Effector memory CD8-positive, alpha-beta T cell (primary cell): ENCODE measurements around the gene RTEL1.
A peak's percentile ranks its signal among the peaks of the same experiment; 100 is the strongest.
"Not testable (repeated sequence)": the region's sequence is repeated elsewhere in the genome, so short reads cannot be mapped to it uniquely, and the experiment has no call there.

ENCODE experiments used
- ATAC-seq: fragments of 150-1000 bp; cut with Tn5 transposase; replicated peaks from 2 replicates; pipeline ENCODE4 v1.10.0; 2021; ENCODE audit warnings: mild to moderate bottlenecking, moderate library complexity
- DNase-seq, 3 experiments: peaks; one replicate each; pipeline ENCODE4 v3.0.0; 2021
- H3K27ac Mint-ChIP-seq, 2 donors: one replicate each; pipeline ENCODE4 v1.8.0; 2022; ENCODE audit warnings: mild to moderate bottlenecking in 2 of 2, mixed read lengths in 2 of 2, moderate library complexity in 2 of 2
- H3K27me3 Mint-ChIP-seq, 2 donors: one replicate each; pipeline ENCODE4 v1.8.0; 2022; ENCODE audit warnings: mixed read lengths in 2 of 2
- H3K36me3 Mint-ChIP-seq: one replicate; pipeline ENCODE4 v1.8.0; 2022; ENCODE audit warnings: mild to moderate bottlenecking, moderate library complexity, mixed read lengths; ENCODE audit not compliant: insufficient read depth
- H3K4me1 Mint-ChIP-seq, 2 donors: one replicate each; pipeline ENCODE4 v1.8.0; 2022; ENCODE audit warnings: low read depth in 2 of 2, mixed read lengths in 2 of 2
- H3K4me3 Mint-ChIP-seq, 2 donors: one replicate each; pipeline ENCODE4 v1.8.0; 2022; ENCODE audit warnings: mild to moderate bottlenecking in 2 of 2, mixed read lengths in 2 of 2, moderate library complexity in 2 of 2
- H3K9me3 Mint-ChIP-seq, 2 donors: one replicate each; pipeline ENCODE4 v1.8.0; 2022; ENCODE audit warnings: mixed read lengths in 2 of 2

Gene RTEL1

GRCh38 chr20:63660174-63660573 is 2.1 kb downstream of the RTEL1 start:
- H3K27ac Mint-ChIP-seq, ATAC-seq, H3K27me3 Mint-ChIP-seq, DNase-seq, H3K9me3 Mint-ChIP-seq: not testable (repeated sequence)
- peaks cover 15% of the 10 kb centered on the region for H3K36me3 Mint-ChIP-seq
- H3K4me1 Mint-ChIP-seq: peaks cover 22 to 25% of the 10 kb centered on the region in 2 donors
- H3K4me3 Mint-ChIP-seq: peak overlapping the region in 1 of 2 donors; percentile 91

DNA sequence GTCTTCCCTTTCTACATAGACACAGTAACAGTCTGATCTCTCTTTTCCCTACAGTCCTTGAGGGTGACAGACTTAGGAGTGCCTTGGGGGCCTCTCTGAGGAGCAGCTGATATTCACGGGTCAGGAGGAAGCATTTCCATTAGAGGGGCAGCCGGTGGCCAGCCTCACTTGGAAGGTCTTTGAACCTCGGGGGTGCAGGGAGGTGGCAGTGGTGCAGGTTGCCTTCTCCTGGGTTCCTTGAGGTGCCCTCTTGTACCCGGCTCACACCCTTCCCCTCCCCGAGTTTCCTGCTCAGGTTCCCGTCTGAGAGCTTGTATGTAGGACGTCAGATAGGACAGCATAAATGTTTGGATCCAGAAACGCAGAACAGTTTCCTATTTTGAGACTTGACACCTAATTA is 2.5 kb downstream of the RTEL1 start:
- H3K9me3 Mint-ChIP-seq: no peaks in the 10 kb centered on the region
- H3K4me1 Mint-ChIP-seq: peaks cover 22 to 25% of the 10 kb centered on the region in 2 donors
- H3K4me3 Mint-ChIP-seq: no peak overlapping the region
- ATAC-seq (no peak), DNase-seq (no peak)
- H3K27ac Mint-ChIP-seq: no peak overlapping the region
- H3K36me3 Mint-ChIP-seq: peaks cover 15% of the 10 kb centered on the region
- no peaks in the 10 kb centered on the region for H3K27me3 Mint-ChIP-seq

DNA sequence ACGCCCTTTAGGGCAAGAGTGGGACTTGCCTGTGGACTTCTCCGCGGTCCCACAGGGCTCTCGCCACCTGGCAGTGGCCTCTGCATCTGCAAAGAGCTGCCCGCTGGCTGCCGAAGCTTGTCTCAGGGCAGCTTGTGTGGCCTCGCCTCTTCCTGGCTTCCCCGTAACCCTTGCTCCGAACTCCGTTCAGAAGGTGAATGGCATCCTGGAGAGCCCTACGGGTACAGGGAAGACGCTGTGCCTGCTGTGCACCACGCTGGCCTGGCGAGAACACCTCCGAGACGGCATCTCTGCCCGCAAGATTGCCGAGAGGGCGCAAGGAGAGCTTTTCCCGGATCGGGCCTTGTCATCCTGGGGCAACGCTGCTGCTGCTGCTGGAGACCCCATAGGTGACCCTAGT is 3.0 kb downstream of the RTEL1 start:
- DNase-seq: no peak
- Mint-ChIP-seq H3K27ac (no peak overlapping the region), H3K4me1 (peaks cover 22 to 25% of the 10 kb centered on the region in 2 donors), H3K4me3 (no peak overlapping the region), H3K36me3 (peaks cover 15% of the 10 kb centered on the region), H3K9me3 (no peaks in the 10 kb centered on the region), H3K27me3 (no peaks in the 10 kb centered on the region)
- no peak for ATAC-seq

DNA sequence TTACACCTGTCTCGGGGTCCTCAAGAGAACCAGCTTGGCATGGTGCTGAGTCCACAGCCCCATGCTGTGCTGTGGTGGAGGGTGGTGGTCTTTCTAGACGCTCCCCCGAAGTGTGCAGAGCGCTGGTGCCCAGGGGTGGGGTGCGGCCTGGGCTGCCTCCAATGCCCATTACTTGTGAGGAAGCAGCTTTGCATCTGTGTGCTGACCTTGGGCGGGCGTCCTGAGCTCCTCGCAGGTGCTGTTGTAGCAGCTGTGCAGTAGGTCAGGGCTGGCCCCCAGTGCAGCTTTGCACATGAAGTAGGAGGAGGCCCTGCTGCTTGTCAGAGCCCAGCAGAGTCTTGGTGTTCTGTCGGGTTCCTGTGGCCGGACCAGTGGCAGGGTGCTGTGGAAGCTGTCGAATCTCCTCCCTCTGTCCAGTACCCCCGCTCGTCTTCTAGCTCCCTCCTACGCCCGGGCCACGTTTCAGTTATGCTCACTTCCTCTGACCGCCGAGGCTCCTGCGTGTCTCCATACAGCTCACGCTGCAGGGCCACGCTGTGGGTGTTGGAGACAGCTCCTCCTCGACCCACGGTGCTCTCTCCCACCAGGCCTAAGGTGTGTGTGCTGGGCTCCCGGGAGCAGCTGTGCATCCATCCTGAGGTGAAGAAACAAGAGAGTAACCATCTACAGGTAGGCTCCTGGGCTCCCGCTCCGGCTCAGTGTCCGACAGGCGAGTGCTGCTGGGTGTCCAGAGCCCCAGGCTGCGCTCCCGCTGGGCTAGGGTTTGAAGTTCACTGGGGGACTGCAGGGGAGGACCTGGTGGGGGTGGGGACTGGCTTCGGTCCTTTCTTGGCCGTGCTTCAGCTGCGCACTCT is 4.1 kb downstream of the RTEL1 start:
- no peaks in the 10 kb centered on the region for H3K9me3 Mint-ChIP-seq
- H3K27ac Mint-ChIP-seq: no peak overlapping the region
- no peak overlapping the region for H3K4me3 Mint-ChIP-seq

GRCh38 chr20:63662813-63663189 is 4.7 kb downstream of the RTEL1 start:
- Mint-ChIP-seq H3K4me3 (no peak overlapping the region), H3K36me3 (peaks cover 24% of the 10 kb centered on the region), H3K27me3 (no peaks in the 10 kb centered on the region), H3K27ac (no peak overlapping the region), H3K4me1 (peaks cover 20 to 22% of the 10 kb centered on the region in 2 donors), H3K9me3 (no peaks in the 10 kb centered on the region)
- DNase-seq: no peak
- no peak for ATAC-seq

More for the DNA sequence above, 4.1 kb downstream of the RTEL1 start:
- H3K4me1 Mint-ChIP-seq: peaks cover 22 to 25% of the 10 kb centered on the region in 2 donors
- H3K36me3 Mint-ChIP-seq: peaks cover 24% of the 10 kb centered on the region
- no peaks in the 10 kb centered on the region for H3K27me3 Mint-ChIP-seq
- no peak for ATAC-seq
- no peak for DNase-seq

DNA sequence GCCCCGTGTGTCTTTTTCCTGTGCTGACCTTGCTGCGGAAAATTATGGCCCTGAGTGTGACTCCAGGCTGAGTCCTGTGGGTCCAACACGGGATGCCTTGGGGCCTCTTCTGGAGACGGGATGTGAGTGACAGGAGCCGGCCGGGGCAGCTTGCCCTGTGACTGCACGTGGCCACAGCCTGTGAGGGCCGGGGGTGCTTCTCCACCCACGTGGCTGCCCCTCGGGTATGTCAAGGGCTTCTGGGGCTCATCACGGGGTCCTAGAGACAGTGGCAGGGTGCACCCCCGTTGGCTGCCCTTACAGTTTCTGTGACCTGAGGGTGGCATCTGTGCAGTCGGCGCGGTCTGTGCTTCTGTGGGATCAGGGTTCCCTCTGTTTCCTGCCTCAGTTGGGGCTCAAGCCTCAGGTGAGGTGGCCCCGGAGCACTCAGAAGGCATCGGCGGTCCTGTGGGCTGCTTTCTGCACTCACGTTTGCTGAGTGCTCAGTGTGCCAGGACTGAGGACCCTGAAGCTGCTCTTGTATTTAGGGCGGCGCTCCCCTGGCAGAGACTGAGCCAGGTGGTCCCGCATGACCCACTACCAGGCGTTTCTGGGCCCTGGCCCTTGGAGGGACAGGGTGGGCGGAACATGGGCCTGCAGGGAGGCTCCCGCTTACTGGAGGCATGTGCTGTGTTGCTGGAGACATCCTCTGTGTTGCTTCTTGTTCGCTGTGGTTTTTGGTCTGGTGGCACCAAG is 5.4 kb downstream of the RTEL1 start:
- peaks cover 15 to 16% of the 10 kb centered on the region in 2 donors for H3K4me1 Mint-ChIP-seq
- H3K27ac Mint-ChIP-seq: no peak overlapping the region
- H3K4me3 Mint-ChIP-seq: no peak overlapping the region
- H3K36me3 Mint-ChIP-seq: peaks cover 19% of the 10 kb centered on the region
- H3K9me3 Mint-ChIP-seq: no peaks in the 10 kb centered on the region
- DNase-seq (no peak), ATAC-seq (no peak)
- H3K27me3 Mint-ChIP-seq: no peaks in the 10 kb centered on the region

DNA sequence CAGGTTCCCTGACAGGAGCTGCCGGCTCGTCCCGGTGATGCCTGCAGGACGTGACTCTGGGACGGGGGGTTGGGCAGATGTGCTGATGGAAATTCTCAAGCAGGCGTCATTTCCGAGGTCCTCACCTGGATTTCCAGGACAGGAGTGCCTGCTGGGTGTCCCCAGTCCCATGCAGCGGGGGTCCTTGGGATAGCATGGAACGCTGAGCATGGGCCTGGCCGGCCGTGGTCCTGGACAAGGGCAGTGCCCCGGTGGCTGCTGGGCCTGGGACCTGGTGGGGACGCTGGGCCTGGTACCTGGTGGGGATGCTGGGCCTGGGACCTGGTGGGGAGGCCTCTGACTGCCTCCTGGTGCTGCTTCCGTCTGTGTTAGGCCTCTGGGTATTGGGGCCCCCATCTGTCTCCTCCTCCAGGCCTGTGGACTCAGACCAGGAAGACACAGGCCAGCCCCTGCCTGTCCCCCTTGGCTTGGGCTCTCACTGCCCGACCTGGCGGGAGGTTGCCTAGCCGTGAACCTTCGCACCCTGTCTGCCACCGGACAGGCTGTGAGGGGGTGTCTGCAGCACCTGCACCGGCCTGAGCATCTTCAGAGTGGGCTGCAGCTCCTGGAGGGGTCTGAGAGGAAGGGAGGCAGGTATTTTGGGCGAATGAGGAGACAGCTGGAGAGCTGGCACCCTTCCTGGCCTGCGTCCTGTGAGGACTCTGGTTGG is 6.2 kb downstream of the RTEL1 start:
- H3K4me1 Mint-ChIP-seq: peaks cover 7 to 13% of the 10 kb centered on the region in 2 donors
- no peaks in the 10 kb centered on the region for H3K9me3 Mint-ChIP-seq
- H3K4me3 Mint-ChIP-seq: no peak overlapping the region
- H3K27ac Mint-ChIP-seq: no peak overlapping the region
- ATAC-seq (no peak), DNase-seq (no peak)
- peaks cover 16% of the 10 kb centered on the region for H3K36me3 Mint-ChIP-seq
- H3K27me3 Mint-ChIP-seq: no peaks in the 10 kb centered on the region

DNA sequence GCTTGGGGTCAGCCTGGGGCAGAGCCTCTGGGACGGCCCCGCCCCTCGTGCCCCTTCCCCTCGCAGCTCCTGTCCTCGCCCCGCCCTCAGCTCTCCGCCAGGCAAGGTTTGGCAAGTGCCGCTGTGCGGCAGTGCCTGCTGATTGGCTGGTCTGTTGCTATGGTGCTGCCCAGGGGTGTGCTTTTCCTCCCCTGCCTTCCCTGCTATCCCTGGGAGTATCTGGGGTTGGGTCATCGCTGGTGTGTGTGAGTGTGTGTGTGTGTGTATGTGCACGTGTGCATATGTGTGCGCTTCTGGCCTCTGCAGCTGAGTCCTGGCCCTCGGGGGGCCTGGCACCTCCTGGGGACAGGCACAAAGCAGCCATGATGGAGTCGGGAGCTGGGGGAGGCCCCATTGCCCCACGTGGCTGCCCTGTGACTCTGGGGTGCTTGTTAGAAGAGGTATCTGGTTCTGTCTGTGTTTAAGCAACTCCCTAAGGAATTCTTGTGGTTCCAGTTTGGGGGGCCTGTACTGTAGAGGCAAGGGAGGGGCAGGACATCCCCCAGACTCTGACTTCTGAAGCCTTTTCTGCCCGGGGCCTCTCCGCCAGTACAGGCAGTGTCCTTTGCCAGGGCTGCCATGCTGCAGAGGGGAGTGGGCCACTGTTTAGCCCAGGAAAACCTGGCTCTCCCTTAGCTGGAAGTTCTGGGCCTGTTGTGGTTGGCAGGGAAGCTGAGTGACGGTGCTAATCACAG is 6.9 kb downstream of the RTEL1 start:
- Mint-ChIP-seq H3K27ac (no peak overlapping the region), H3K9me3 (no peaks in the 10 kb centered on the region), H3K36me3 (peaks cover 16% of the 10 kb centered on the region)

GRCh38 chr20:63665708-63666107 is 7.6 kb downstream of the RTEL1 start:
- Mint-ChIP-seq H3K27ac (peak overlapping the region in 1 of 2 donors; percentile 82), H3K4me3 (no peak overlapping the region), H3K27me3 (no peaks in the 10 kb centered on the region), H3K9me3 (no peaks in the 10 kb centered on the region), H3K36me3 (peaks cover 16% of the 10 kb centered on the region), H3K4me1 (no peaks in the 10 kb centered on the region)
- ATAC-seq: no peak
- no peak for DNase-seq

More for the DNA sequence above, 6.9 kb downstream of the RTEL1 start:
- ATAC-seq (no peak), DNase-seq (no peak)
- Mint-ChIP-seq H3K27me3 (no peaks in the 10 kb centered on the region), H3K4me1 (peaks cover 2 to 6% of the 10 kb centered on the region in 2 donors), H3K4me3 (no peak overlapping the region)

DNA sequence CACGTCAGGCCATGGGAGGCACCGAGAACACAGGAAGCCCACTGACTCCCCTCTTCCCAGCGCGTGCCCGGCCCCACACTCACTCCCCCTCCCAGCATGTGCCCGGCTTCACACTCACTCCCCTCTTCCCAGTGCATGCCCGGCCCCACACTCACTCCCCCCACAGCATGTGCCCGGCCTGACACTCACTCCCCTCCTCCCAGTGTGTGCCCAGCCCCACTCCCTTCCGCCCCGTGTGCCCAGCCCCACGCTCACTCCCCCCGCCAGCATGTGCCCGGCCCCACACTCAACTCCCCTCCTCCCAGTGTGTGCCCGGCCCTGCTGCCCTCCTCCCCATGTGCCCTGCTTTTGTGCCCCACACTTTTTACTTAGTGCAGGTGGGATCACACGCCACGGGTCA is 9.7 kb downstream of the RTEL1 start:
- Mint-ChIP-seq H3K4me3 (no peak overlapping the region), H3K27me3 (no peaks in the 10 kb centered on the region), H3K9me3 (no peaks in the 10 kb centered on the region), H3K4me1 (no peaks in the 10 kb centered on the region), H3K36me3 (peaks cover 15% of the 10 kb centered on the region), H3K27ac (no peak overlapping the region)
- DNase-seq (no peak), ATAC-seq (no peak)

DNA sequence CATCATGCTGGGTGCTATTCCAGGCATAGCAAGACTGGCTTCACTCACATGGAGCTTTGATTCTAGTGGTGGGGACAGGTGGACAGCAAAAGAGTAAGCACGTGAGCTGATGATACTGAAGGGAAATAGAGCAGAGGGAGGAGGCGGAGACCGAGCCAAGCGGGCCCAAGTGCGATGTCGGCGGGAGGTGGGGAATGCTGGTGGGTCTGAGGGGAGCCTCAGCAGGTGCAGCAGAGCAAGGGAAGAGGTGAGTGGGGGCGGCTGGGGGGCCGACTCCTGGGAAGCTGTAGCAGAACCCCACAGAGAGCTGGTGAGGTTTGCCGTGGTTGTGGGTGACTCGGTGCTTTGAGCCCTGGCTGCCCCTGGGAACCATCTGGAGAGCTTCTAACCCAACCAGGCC is 10.2 kb downstream of the RTEL1 start:
- no peaks in the 10 kb centered on the region for H3K9me3 Mint-ChIP-seq
- H3K36me3 Mint-ChIP-seq: peaks cover 15% of the 10 kb centered on the region
- ATAC-seq (no peak), DNase-seq (no peak)
- H3K27ac Mint-ChIP-seq: no peak overlapping the region
- H3K4me1 Mint-ChIP-seq: no peaks in the 10 kb centered on the region
- no peaks in the 10 kb centered on the region for H3K27me3 Mint-ChIP-seq
- no peak overlapping the region for H3K4me3 Mint-ChIP-seq

GRCh38 chr20:63671695-63672094 is 13.6 kb downstream of the RTEL1 start:
- not testable (repeated sequence) for H3K4me3 Mint-ChIP-seq, H3K9me3 Mint-ChIP-seq, H3K27ac Mint-ChIP-seq, H3K4me1 Mint-ChIP-seq, DNase-seq, H3K27me3 Mint-ChIP-seq, ATAC-seq
- peaks cover 14% of the 10 kb centered on the region for H3K36me3 Mint-ChIP-seq

- no peaks in the 10 kb centered on the region for H3K9me3 Mint-ChIP-seq
- H3K36me3 Mint-ChIP-seq: peaks cover 9% of the 10 kb centered on the region
- H3K27me3 Mint-ChIP-seq: no peaks in the 10 kb centered on the region
- H3K4me1 Mint-ChIP-seq: no peaks in the 10 kb centered on the region
- DNase-seq (no peak), ATAC-seq (no peak)
- no peak overlapping the region for H3K4me3 Mint-ChIP-seq
- no peak overlapping the region for H3K27ac Mint-ChIP-seq
Measured at GRCh38 chr20:63672666-63673065, 14.6 kb downstream of the RTEL1 start.
